Sigmoid colon (tissue), 4 donors: ENCODE results near the gene DIAPH2.

Source experiments
- CTCF ChIP-seq, 4 experiments: fragments of 450-650 bp in 3 of 4; fragments of 200-600 bp in 1 of 4; IDR thresholded peaks; one replicate each; pipeline ENCODE4 v1.5.1; 2016 to 2019; ENCODE audit warnings: antibody characterized with exemption in 4 of 4, mild to moderate bottlenecking in 3 of 4, moderate library complexity in 2 of 4
- EP300 ChIP-seq, 4 donors: sonication (generic); formaldehyde crosslinking; IDR thresholded peaks; one replicate each; pipeline ENCODE4 v1.6.1; 2017; ENCODE audit warnings: antibody characterized with exemption in 4 of 4
- POLR2A ChIP-seq, 2 donors: fragments of 450-650 bp; IDR thresholded peaks; one replicate each; pipeline ENCODE4 v1.6.1; 2016; ENCODE audit warnings: antibody characterized with exemption in 2 of 2, mild to moderate bottlenecking in 2 of 2, moderate library complexity in 2 of 2
- POLR2AphosphoS5 ChIP-seq, 4 donors: sonication (generic); formaldehyde crosslinking; IDR thresholded peaks; one replicate each; pipeline ENCODE4 v1.6.1; 2017; ENCODE audit warnings: antibody characterized with exemption in 4 of 4

- TF ChIP-seq POLR2A (IDR thresholded peaks at IDR 0.05): no peak
- TF ChIP-seq CTCF (IDR thresholded peaks at IDR 0.05): no peak
- TF ChIP-seq EP300 (IDR thresholded peaks at IDR 0.05): no peak
- no peak for TF ChIP-seq POLR2AphosphoS5 (IDR thresholded peaks at IDR 0.05)
Observed at GRCh38 chrX:97175147-97175546, 490.5 kb downstream of the DIAPH2 start.
